Gastroesophageal sphincter (tissue), 4 donors: ENCODE results near the gene KLHL22. TPM values are rescaled to one million over a fixed set of nuclear protein-coding genes. Genes with fewer than 3 reads are reported as not detected.
"Not testable (repeated sequence)": the region's sequence is repeated elsewhere in the genome, so short reads cannot be mapped to it uniquely, and the experiment has no call there.

Experiments used
- ATAC-seq: fragments of 150-250 bp; one replicate; pipeline ENCODE4 v1.9.1; 2016; ENCODE audit warnings: mild to moderate bottlenecking, moderate library complexity
- H3K27ac ChIP-seq, 4 donors: fragments of 200-600 bp; sonication (generic) in 3 of 4; 1 replicate in 3 of 4; 2 replicates in 1 of 4; pipeline ENCODE4 v1.5.1; 2016 to 2019
- H3K27me3 ChIP-seq: fragments of 200-600 bp; sonication (generic); one replicate; pipeline ENCODE4 v1.5.1; 2019
- H3K36me3 ChIP-seq, 2 donors: fragments of 200-600 bp; sonication (generic); one replicate each; pipeline ENCODE4 v1.5.1; 2019; ENCODE audit warnings: control low read depth in 1 of 2
- H3K4me1 ChIP-seq, 3 donors: fragments of 200-600 bp; sonication (generic); 1 replicate in 2 of 3; 2 replicates in 1 of 3; pipeline ENCODE4 v1.5.1; 2016 to 2019; ENCODE audit warnings: control low read depth in 2 of 3
- H3K4me3 ChIP-seq, 2 donors: fragments of 200-600 bp; sonication (generic); one replicate each; pipeline ENCODE4 v1.5.1; 2019; ENCODE audit warnings: mild to moderate bottlenecking in 1 of 2, moderate library complexity in 1 of 2
- H3K9me3 ChIP-seq, 3 donors: fragments of 200-600 bp; sonication (generic); one replicate each; pipeline ENCODE4 v1.5.1; 2017 to 2019; ENCODE audit warnings: control low read depth in 2 of 3
- CTCF ChIP-seq, 4 experiments: fragments of 200-600 bp in 2 of 4; fragments of 450-650 bp in 2 of 4; sonication (generic) in 1 of 4; IDR thresholded peaks; one replicate each; pipeline ENCODE4 v1.5.1; 2017 to 2019; ENCODE audit warnings: antibody characterized with exemption in 4 of 4, mild to moderate bottlenecking in 2 of 4, moderate library complexity in 2 of 4
- EP300 ChIP-seq: sonication (generic); formaldehyde crosslinking; IDR thresholded peaks from one replicate; pipeline ENCODE4 v1.6.1; 2017; ENCODE audit warnings: antibody characterized with exemption, mild to moderate bottlenecking
- POLR2A ChIP-seq, 2 donors: fragments of 450-650 bp; IDR thresholded peaks; one replicate each; pipeline ENCODE4 v1.6.1; 2017; ENCODE audit warnings: antibody characterized with exemption in 2 of 2, mild to moderate bottlenecking in 2 of 2, moderate library complexity in 1 of 2
- POLR2AphosphoS5 ChIP-seq: sonication (generic); formaldehyde crosslinking; IDR thresholded peaks from one replicate; pipeline ENCODE4 v1.6.1; 2017; ENCODE audit warnings: antibody characterized with exemption
- WGBS, 2 donors: methylation state at CpG; one replicate each; pipeline ENCODE4 v1.1.5; 2018; ENCODE audit warnings: low coverage in 1 of 2; 5-methylcytosine and 5-hydroxymethylcytosine counted together
- total RNA-seq, 4 donors: library from RNA; depleted of rRNA; stranded (reverse); fragments of >200 nt; gene quantifications; one replicate each; pipeline ENCODE4 v1.1.0, GENCODE V29; 2016

KLHL22 gene
- total RNA-seq, 4 donors from 2014 or later = 25.0 to 44.5 (median 33.9) TPM

GRCh38 chr22:20507253-20508066 is 11.9 kb upstream of the KLHL22 start, which contains the start of gene MED15:
Gene MED15, plus strand, starts transcription at chr22:20507610. Its CDS starts 69 bp downstream, at chr22:20507679.
- peak; percentile 94 for ATAC-seq
- peak within 1 kb of the TSS; percentile 76 to 98 (median 96) for H3K27ac ChIP-seq
- H3K36me3 ChIP-seq = no peaks in the 10 kb centered on the region
- TF ChIP-seq POLR2A (IDR thresholded peaks at IDR 0.05) = peak; percentile 57 to 73
- no peak for TF ChIP-seq EP300
- TF ChIP-seq POLR2AphosphoS5 = peak; percentile 90
- TF ChIP-seq CTCF (IDR thresholded peaks at IDR 0.05) = peak in 1 of 4 experiments; percentile 14
- no peaks in the 10 kb centered on the region for H3K27me3 ChIP-seq
- H3K4me1 ChIP-seq = peaks cover 5 to 53% (median 30%) of the 10 kb centered on the region in 3 donors
- H3K4me3 ChIP-seq = peak within 1 kb of the TSS; percentile 49 to 89
- 0% methylated on average over 4 to 12 of the region's 58 CpGs for WGBS, 2 donors
- H3K9me3 ChIP-seq = no peaks in the 10 kb centered on the region

- 52 to 62% methylated on average over 7 to 13 of the region's 13 CpGs for WGBS, 2 donors
- no peak for ATAC-seq
- Histone ChIP-seq H3K36me3 (peaks cover 0 to under 1% of the 10 kb centered on the region in 2 donors), H3K27ac (peak overlapping the region in 3 of 4 donors; percentile 96 to 98 (median 97)), H3K4me3 (peak overlapping the region; percentile 49 to 89), H3K4me1 (peaks cover 5 to 46% (median 29%) of the 10 kb centered on the region in 3 donors), H3K9me3 (no peaks in the 10 kb centered on the region), H3K27me3 (no peaks in the 10 kb centered on the region)
- TF ChIP-seq CTCF (IDR thresholded peaks at IDR 0.05) (no peak), POLR2AphosphoS5 (no peak), POLR2A (IDR thresholded peaks at IDR 0.05) (no peak), EP300 (no peak)
These were observed 11.1 kb upstream of the KLHL22 start for GRCh38 chr22:20506543-20507252.

GRCh38 chr22:20504293-20504922 is 8.8 kb upstream of the KLHL22 start:
- H3K9me3 ChIP-seq, H3K4me3 ChIP-seq, ATAC-seq, H3K27ac ChIP-seq, H3K27me3 ChIP-seq: not testable (repeated sequence)
- H3K4me1 ChIP-seq = peaks cover 0 to 23% (median 8%) of the 10 kb centered on the region in 3 donors
- WGBS, 2 donors = 86 to 90% methylated on average over 1 to 2 of the region's 5 CpGs
- peaks cover 0 to 23% of the 10 kb centered on the region in 2 donors for H3K36me3 ChIP-seq

- Histone ChIP-seq H3K27me3 (no peaks in the 10 kb centered on the region), H3K4me3 (no peak overlapping the region), H3K36me3 (peaks cover 0 to 29% of the 10 kb centered on the region in 2 donors), H3K9me3 (no peaks in the 10 kb centered on the region), H3K4me1 (peaks cover 0 to 17% (median 3%) of the 10 kb centered on the region in 3 donors), H3K27ac (no peak overlapping the region)
- no peak for ATAC-seq
- TF ChIP-seq POLR2AphosphoS5 (no peak), POLR2A (IDR thresholded peaks at IDR 0.05) (no peak), EP300 (no peak), CTCF (IDR thresholded peaks at IDR 0.05) (no peak)
- WGBS, 2 donors = 83% methylated on average over 1 of the region's 2 CpGs; no CpG with 5 or more reads in 1 of the 2 donors
These were observed 8.2 kb upstream of the KLHL22 start for GRCh38 chr22:20503816-20504215.

- peaks cover 0 to 13% (median 5%) of the 10 kb centered on the region in 3 donors for H3K4me1 ChIP-seq
- ATAC-seq = no peak
- WGBS, 2 donors = 82 to 100% methylated on average over 2 to 3 of the region's 7 CpGs
- TF ChIP-seq POLR2A (IDR thresholded peaks at IDR 0.05) = no peak
- no peak for TF ChIP-seq EP300
- TF ChIP-seq POLR2AphosphoS5 = no peak
- no peak for TF ChIP-seq CTCF (IDR thresholded peaks at IDR 0.05)
- peaks cover 0 to 30% of the 10 kb centered on the region in 2 donors for H3K36me3 ChIP-seq
- H3K27me3 ChIP-seq = no peaks in the 10 kb centered on the region
- H3K27ac ChIP-seq = no peak overlapping the region
- H3K9me3 ChIP-seq = no peaks in the 10 kb centered on the region
- H3K4me3 ChIP-seq = no peak overlapping the region
These were observed 4.2 kb upstream of the KLHL22 start for GRCh38 chr22:20499769-20500168.
